SK-N-SH (cell line): ENCODE data around the gene ASB11. TPM values are rescaled to one million over a fixed set of nuclear protein-coding genes. Genes with fewer than 3 reads are reported as not detected.

ENCODE experiments used
- CTCF ChIA-PET: fragments of 300-600, 350-600 bp; formaldehyde crosslinking; extraction: SDS; loops from one replicate; lab custom pipeline; 2021; lab: Yijun Ruan, JAX
- POLR2A ChIA-PET: fragments of 350-600 bp; sonication (Branson Sonifier 250); formaldehyde crosslinking; extraction: SDS; loops from one replicate; lab custom pipeline; 2020; ENCODE audit warnings: antibody characterized with exemption, inconsistent platforms; lab: Yijun Ruan, JAX
- DNase-seq: peaks from one replicate; pipeline ENCODE4 v3.0.0; 2012
- H2AFZ ChIP-seq: fragments of 200-600 bp; sonication (generic); 2 replicates; pipeline ENCODE4 v1.8.1; 2016; ENCODE audit warnings: antibody characterized with exemption, mild to moderate bottlenecking, low read depth
- H3F3A ChIP-seq: fragments of 200-600 bp; sonication (generic); replicated peaks from 2 replicates; pipeline ENCODE3; 2016; ENCODE audit warnings: antibody characterized with exemption, mild to moderate bottlenecking; ENCODE audit not compliant: insufficient read depth
- H3K27ac ChIP-seq, 2 experiments: fragments of 200-500 bp in 1 of 2; fragments of 200-600 bp in 1 of 2; sonication (Bioruptor generic) in 1 of 2; sonication (generic), shearing (Covaris generic) in 1 of 2; 2 replicates each; pipeline versions ENCODE4 v1.5.1 to v1.6.1; 2014 to 2016; ENCODE audit warnings: low read depth in 2 of 2, inconsistent platforms in 1 of 2, low read length in 1 of 2, mild to moderate bottlenecking in 1 of 2, mixed read lengths in 1 of 2
- H3K27me3 ChIP-seq: fragments of 200-600 bp; sonication (generic), shearing (Covaris generic); 2 replicates; pipeline ENCODE4 v1.6.1; 2016; ENCODE audit warnings: mixed run types; ENCODE audit not compliant: insufficient read depth
- H3K36me3 ChIP-seq, 2 experiments: fragments of 200-500 bp in 1 of 2; fragments of 200-600 bp in 1 of 2; sonication (Bioruptor generic) in 1 of 2; sonication (generic) in 1 of 2; replicated peaks in 1 of 2; 2 replicates each; pipeline versions ENCODE3 to v1.5.1; 2014 to 2016; ENCODE audit warnings: low read length in 1 of 2, mild to moderate bottlenecking in 1 of 2; ENCODE audit not compliant: insufficient read depth in 2 of 2, control insufficient read depth in 1 of 2
- H3K4me1 ChIP-seq, 2 experiments: fragments of 200-500 bp in 1 of 2; fragments of 200-600 bp in 1 of 2; sonication (Bioruptor generic) in 1 of 2; sonication (generic), shearing (Covaris generic) in 1 of 2; 2 replicates each; pipeline versions ENCODE4 v1.5.1 to v1.6.1; 2014 to 2016; ENCODE audit warnings: low read depth in 1 of 2, low read length in 1 of 2, mixed run types in 1 of 2; ENCODE audit not compliant: insufficient read depth in 2 of 2, control insufficient read depth in 1 of 2
- H3K4me2 ChIP-seq: fragments of 200-600 bp; sonication (generic), shearing (Covaris generic); 2 replicates; pipeline ENCODE4 v1.6.1; 2017; ENCODE audit warnings: mixed run types
- H3K4me3 ChIP-seq, 2 experiments: fragments of 200-500 bp in 1 of 2; fragments of 200-600 bp in 1 of 2; sonication (Bioruptor generic) in 1 of 2; sonication (generic), shearing (Covaris generic) in 1 of 2; 2 replicates each; pipeline versions ENCODE4 v1.5.1 to v1.8.1; 2014 to 2016; ENCODE audit warnings: low read depth in 2 of 2, inconsistent platforms in 1 of 2, low read length in 1 of 2, mild to moderate bottlenecking in 1 of 2, mixed read lengths in 1 of 2, moderate library complexity in 1 of 2
- H3K79me2 ChIP-seq: fragments of 200-600 bp; sonication (generic); 2 replicates; pipeline ENCODE4 v1.8.1; 2017; ENCODE audit warnings: mild to moderate bottlenecking; ENCODE audit not compliant: insufficient read depth
- H3K9ac ChIP-seq: fragments of 200-600 bp; sonication (generic); 2 replicates; pipeline ENCODE4 v1.6.1; 2017; ENCODE audit warnings: mixed run types
- H3K9me2 ChIP-seq: fragments of 200-600 bp; sonication (generic); 2 replicates; pipeline ENCODE4 v1.6.1; 2017; ENCODE audit warnings: mixed run types
- H3K9me3 ChIP-seq: fragments of 200-600 bp; sonication (generic); 2 replicates; pipeline ENCODE4 v1.6.1; 2017; ENCODE audit warnings: mixed run types, mild to moderate bottlenecking, moderate library complexity
- H4K20me1 ChIP-seq: fragments of 200-600 bp; sonication (generic); 2 replicates; pipeline ENCODE4 v1.6.1; 2017; ENCODE audit warnings: mild to moderate bottlenecking, mixed run types; ENCODE audit not compliant: insufficient read depth
- CHD2 ChIP-seq: fragments of 150-350 bp; IDR thresholded peaks from 2 replicates; pipeline ENCODE4 v1.6.1; 2018; ENCODE audit warnings: low read length; ENCODE audit not compliant: partially characterized antibody
- CTCF ChIP-seq: fragments of 200-600 bp; sonication (generic); IDR thresholded peaks from 2 replicates; pipeline ENCODE4 v1.6.1; 2017; ENCODE audit warnings: antibody characterized with exemption, mild to moderate bottlenecking, moderate library complexity
- ELF1 ChIP-seq: IDR thresholded peaks from 2 replicates; pipeline ENCODE4 v1.4.0; 2012
- EP300 ChIP-seq, 2 experiments: IDR thresholded peaks; 2 replicates each; pipeline versions ENCODE4 v1.4.0 to v1.6.1; 2012; ENCODE audit warnings: borderline replicate concordance in 1 of 2, low read depth in 1 of 2, low read length in 1 of 2
- FOXM1 ChIP-seq: IDR thresholded peaks from 2 replicates; pipeline ENCODE4 v1.4.0; 2012; ENCODE audit warnings: low read depth, mild to moderate bottlenecking
- GABPA ChIP-seq: IDR thresholded peaks from 2 replicates; pipeline ENCODE4 v1.4.0; 2012; ENCODE audit warnings: low read depth, mild to moderate bottlenecking
- PBX3 ChIP-seq: IDR thresholded peaks from 2 replicates; pipeline ENCODE4; 2012
- RCOR1 ChIP-seq: fragments of 150-350 bp; IDR thresholded peaks from 2 replicates; pipeline ENCODE4 v1.6.1; 2017; ENCODE audit warnings: antibody characterized with exemption, low read length
- REST ChIP-seq: IDR thresholded peaks from 2 replicates; pipeline ENCODE4 v1.6.1; 2012; ENCODE audit warnings: mild to moderate bottlenecking, low read depth, low read length, moderate library complexity
- RFX5 ChIP-seq: IDR thresholded peaks from 2 replicates; pipeline ENCODE4 v1.6.1; 2012; ENCODE audit warnings: mild to moderate bottlenecking, improper control_type of control experiment, low read length
- RXRA ChIP-seq: IDR thresholded peaks from 2 replicates; pipeline ENCODE4 v1.4.0; 2012; ENCODE audit warnings: low read depth, mild to moderate bottlenecking, borderline replicate concordance
- TAF1 ChIP-seq: IDR thresholded peaks from 2 replicates; pipeline ENCODE4 v1.6.1; 2012; ENCODE audit warnings: low read depth, mild to moderate bottlenecking, low read length, moderate library complexity, borderline replicate concordance
- TCF12 ChIP-seq: IDR thresholded peaks from 2 replicates; pipeline ENCODE4 v1.4.0; 2012
- USF2 ChIP-seq: fragments of 150-350 bp; IDR thresholded peaks from 2 replicates; pipeline ENCODE4 v1.6.1; 2017; ENCODE audit warnings: antibody characterized with exemption, low read length, low read depth, borderline replicate concordance
- WGBS: methylation state at CpG from one replicate; pipeline ENCODE4 v1.1.6; 2017; ENCODE audit warnings: low lambda C conversion rate; 5-methylcytosine and 5-hydroxymethylcytosine counted together
- polyA plus RNA-seq, 3 experiments: library from polyadenylated mRNA; depleted of rRNA; stranded (reverse); fragments of >200 nt; gene quantifications; 2 replicates each; pipeline ENCODE4 v1.2.3, GENCODE V29; 2012

Gene ASB11
- not detected in 2 replicates for polyA plus RNA-seq (2012; rRNA removed)
- not detected in 2 replicates for polyA plus RNA-seq (2012; cell fraction: cytosol; rRNA removed)
- not detected in 2 replicates for polyA plus RNA-seq (2012; cell fraction: nucleus; rRNA removed)

- Histone ChIP-seq H3K9me2 (no peaks in the 10 kb centered on the region), H3F3A (no peaks in the 10 kb centered on the region), H3K4me2 (no peak within 1 kb of the TSS), H3K9me3 (no peaks in the 10 kb centered on the region), H3K27ac (no peak within 1 kb of the TSS), H3K9ac (no peak within 1 kb of the TSS), H3K4me3 (no peak within 1 kb of the TSS), H3K27me3 (peaks cover 4% of the 10 kb centered on the region; the same call in 1 of the 2 replicates), H4K20me1 (no peaks in the 10 kb centered on the region), H3K4me1 (no peaks in the 10 kb centered on the region), H3K36me3 (peaks cover 4 to 11% of the 10 kb centered on the region in 2 experiments), H2AFZ (no peak within 1 kb of the TSS), H3K79me2 (no peaks in the 10 kb centered on the region)
- 29% methylated on average over 3 of the region's 3 CpGs for WGBS
- ChIA-PET POLR2A (no interaction called here), CTCF (interaction anchor here (0.9 kb wide), 1 partner anchor 16 kb away, joined by 4 read pairs; no protein-coding TSS in a partner anchor)
- no peak for TF ChIP-seq TAF1
- no peak for TF ChIP-seq RCOR1
- TF ChIP-seq USF2, result no peak
- TF ChIP-seq CTCF, result no peak
- TF ChIP-seq RXRA, result no peak
- no peak for TF ChIP-seq EP300 (IDR thresholded peaks at IDR 0.05; ENCODE audit: borderline replicate concordance in 1 of 2, low read depth in 1 of 2, low read length in 1 of 2)
- no peak for TF ChIP-seq REST
- no peak for TF ChIP-seq RFX5
- DNase-seq, result no peak
Measured at GRCh38 chrX:15315509-15315908, at the start of gene ASB11. ASB11 (minus strand) TSS chrX:15315640; CDS start chrX:15315605, 35 bp downstream.

GRCh38 chrX:15359701-15360100 lies 44.3 kb upstream of the ASB11 start:
- DNase-seq, result no peak
- 46% methylated on average over 2 of the region's 2 CpGs for WGBS
- TF ChIP-seq CHD2 (no peak), ELF1 (no peak), GABPA (no peak), FOXM1 (no peak), RFX5 (no peak), TCF12 (no peak), PBX3 (no peak), CTCF (no peak), RCOR1 (no peak)

More at GRCh38 chrX:15359701-15360100, 44.3 kb upstream of the ASB11 start:
- H3K27ac ChIP-seq, result no peak overlapping the region
- H3K9ac ChIP-seq, result no peak overlapping the region
- ChIA-PET CTCF (interaction anchor here (2.3 kb wide), 1 partner anchor 11 kb away, joined by 9 read pairs; no protein-coding TSS in a partner anchor), POLR2A (no interaction called here)
- H3K79me2 ChIP-seq, result no peaks in the 10 kb centered on the region
- H3K36me3 ChIP-seq, result no peaks in the 10 kb centered on the region
- no peaks in the 10 kb centered on the region for H3K9me3 ChIP-seq
- no peaks in the 10 kb centered on the region for H4K20me1 ChIP-seq
- no peak overlapping the region for H3K4me2 ChIP-seq
- no peaks in the 10 kb centered on the region for H3F3A ChIP-seq
- no peaks in the 10 kb centered on the region for H3K27me3 ChIP-seq
- no peaks in the 10 kb centered on the region for H3K9me2 ChIP-seq
- no peak overlapping the region for H2AFZ ChIP-seq
- no peaks in the 10 kb centered on the region for H3K4me1 ChIP-seq
- no peak overlapping the region for H3K4me3 ChIP-seq
